ENCODE results near the gene PGAM5. TPM values are rescaled to one million over a fixed set of nuclear protein-coding genes. Genes with fewer than 3 reads are reported as not detected.

PGAM5 gene
- polyA plus RNA-seq, 1 of the 3 experiments (the other 2 are of a cell fraction), result 22.5 TPM

GRCh38 chr12:132702640-132703039, 8.0 kb upstream of the PGAM5 start:
- H3K9me2 ChIP-seq, result no peaks in the 10 kb centered on the region
- no peak overlapping the region for H3K27ac ChIP-seq (ENCODE audit: low read depth in 2 of 2, low read length in 1 of 2)
- POLR2A ChIA-PET, result no interaction called here
- no peaks in the 10 kb centered on the region for H3K9me3 ChIP-seq
- H3K4me3 ChIP-seq (ENCODE audit: low read depth in 2 of 2, low read length in 1 of 2), result no peak overlapping the region
- H3K79me2 ChIP-seq (ENCODE audit: insufficient read depth), result no peaks in the 10 kb centered on the region
- H3K4me2 ChIP-seq, result no peak overlapping the region
- H2AFZ ChIP-seq (ENCODE audit: low read depth), result no peak overlapping the region
- DNase-seq, result no peak
- H4K20me1 ChIP-seq (ENCODE audit: insufficient read depth), result no peaks in the 10 kb centered on the region; the same call in 1 of the 2 replicates
- no peaks in the 10 kb centered on the region for H3K27me3 ChIP-seq (ENCODE audit: insufficient read depth)
- 86% methylated on average over 3 of the region's 4 CpGs for WGBS (ENCODE audit: low lambda C conversion rate)
- no peak for TF ChIP-seq RXRA (IDR thresholded peaks at IDR 0.05; ENCODE audit: borderline replicate concordance, low read depth)
- no peak for TF ChIP-seq MEF2A (IDR thresholded peaks at IDR 0.05; ENCODE audit: borderline replicate concordance, low read depth)
- no peak for TF ChIP-seq FOXJ3 (CRISPR knock-in tag; IDR thresholded peaks at IDR 0.05)
- no peak for TF ChIP-seq EP300 (IDR thresholded peaks at IDR 0.05; ENCODE audit: borderline replicate concordance in 1 of 2, low read depth in 1 of 2, low read length in 1 of 2)
- TF ChIP-seq, protein P1, sequence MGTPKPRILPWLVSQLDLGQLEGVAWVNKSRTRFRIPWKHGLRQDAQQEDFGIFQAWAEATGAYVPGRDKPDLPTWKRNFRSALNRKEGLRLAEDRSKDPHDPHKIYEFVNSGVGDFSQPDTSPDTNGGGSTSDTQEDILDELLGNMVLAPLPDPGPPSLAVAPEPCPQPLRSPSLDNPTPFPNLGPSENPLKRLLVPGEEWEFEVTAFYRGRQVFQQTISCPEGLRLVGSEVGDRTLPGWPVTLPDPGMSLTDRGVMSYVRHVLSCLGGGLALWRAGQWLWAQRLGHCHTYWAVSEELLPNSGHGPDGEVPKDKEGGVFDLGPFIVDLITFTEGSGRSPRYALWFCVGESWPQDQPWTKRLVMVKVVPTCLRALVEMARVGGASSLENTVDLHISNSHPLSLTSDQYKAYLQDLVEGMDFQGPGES (IDR thresholded peaks at IDR 0.05; ENCODE audit: low read depth, low read length), result no peak
- TF ChIP-seq, protein P2, sequence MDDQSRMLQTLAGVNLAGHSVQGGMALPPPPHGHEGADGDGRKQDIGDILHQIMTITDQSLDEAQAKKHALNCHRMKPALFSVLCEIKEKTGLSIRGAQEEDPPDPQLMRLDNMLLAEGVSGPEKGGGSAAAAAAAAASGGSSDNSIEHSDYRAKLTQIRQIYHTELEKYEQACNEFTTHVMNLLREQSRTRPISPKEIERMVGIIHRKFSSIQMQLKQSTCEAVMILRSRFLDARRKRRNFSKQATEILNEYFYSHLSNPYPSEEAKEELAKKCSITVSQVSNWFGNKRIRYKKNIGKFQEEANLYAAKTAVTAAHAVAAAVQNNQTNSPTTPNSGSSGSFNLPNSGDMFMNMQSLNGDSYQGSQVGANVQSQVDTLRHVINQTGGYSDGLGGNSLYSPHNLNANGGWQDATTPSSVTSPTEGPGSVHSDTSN (IDR thresholded peaks at IDR 0.05), result no peak
- no peak for TF ChIP-seq FOSL2 (IDR thresholded peaks at IDR 0.05; ENCODE audit: borderline replicate concordance, low read depth)
- TF ChIP-seq RCOR1 (IDR thresholded peaks at IDR 0.05; ENCODE audit: low read length), result no peak
- no peak for TF ChIP-seq YY1 (IDR thresholded peaks at IDR 0.05; ENCODE audit: low read depth)
- no peak for TF ChIP-seq MXI1 (IDR thresholded peaks at IDR 0.05; ENCODE audit: low read depth, low read length)
- no peak for TF ChIP-seq CTCF (IDR thresholded peaks at IDR 0.05)
- TF ChIP-seq ELF1 (IDR thresholded peaks at IDR 0.05), result no peak
- no peaks in the 10 kb centered on the region for H3F3A ChIP-seq (replicated peaks; ENCODE audit: insufficient read depth)
- no peak overlapping the region for H3K9ac ChIP-seq
- CTCF ChIA-PET, result interaction anchor here (1.5 to 1.7 kb wide), 2 partner anchors 26 to 66 kb away, joined by 4 read pairs; no protein-coding TSS in a partner anchor
- H3K4me1 ChIP-seq (ENCODE audit: control insufficient read depth in 1 of 2, insufficient read depth in 2 of 2, low read depth in 1 of 2, low read length in 1 of 2), result no peaks in the 10 kb centered on the region
- H3K36me3 ChIP-seq (replicated peaks in 1 of 2; ENCODE audit: control insufficient read depth in 1 of 2, insufficient read depth in 2 of 2, low read length in 1 of 2), result peaks cover 3 to 10% of the 10 kb centered on the region in 2 experiments

GRCh38 chr12:132703641-132704040, 7.0 kb upstream of the PGAM5 start:
- ChIA-PET CTCF (interaction anchor here (1.5 kb wide), 1 partner anchor 27 kb away, joined by 4 read pairs; no protein-coding TSS in a partner anchor), POLR2A (no interaction called here)
- no peak overlapping the region for H3K4me3 ChIP-seq (ENCODE audit: low read depth in 2 of 2, low read length in 1 of 2)
- H3K4me1 ChIP-seq (ENCODE audit: control insufficient read depth in 1 of 2, insufficient read depth in 2 of 2, low read depth in 1 of 2, low read length in 1 of 2), result no peaks in the 10 kb centered on the region
- H3F3A ChIP-seq (replicated peaks; ENCODE audit: insufficient read depth), result peaks cover 4% of the 10 kb centered on the region
- peaks cover 3 to 10% of the 10 kb centered on the region in 2 experiments for H3K36me3 ChIP-seq (replicated peaks in 1 of 2; ENCODE audit: control insufficient read depth in 1 of 2, insufficient read depth in 2 of 2, low read length in 1 of 2)
- H3K27me3 ChIP-seq (ENCODE audit: insufficient read depth), result no peaks in the 10 kb centered on the region
- H2AFZ ChIP-seq (ENCODE audit: low read depth), result no peak overlapping the region
- no peaks in the 10 kb centered on the region for H3K9me2 ChIP-seq
- 96% methylated on average over 9 of the region's 9 CpGs for WGBS (ENCODE audit: low lambda C conversion rate)
- no peaks in the 10 kb centered on the region for H3K9me3 ChIP-seq
- H3K9ac ChIP-seq, result no peak overlapping the region
- H3K4me2 ChIP-seq, result no peak overlapping the region
- no peaks in the 10 kb centered on the region; the same call in 1 of the 2 replicates for H4K20me1 ChIP-seq (ENCODE audit: insufficient read depth)
- no peak for DNase-seq
- H3K27ac ChIP-seq (ENCODE audit: low read depth in 2 of 2, low read length in 1 of 2), result no peak overlapping the region
- H3K79me2 ChIP-seq (ENCODE audit: insufficient read depth), result 0 out of 2 replicates have a peak, but pooled peaks cover 5% of the 10 kb centered on the region
- no peak for TF ChIP-seq YY1 (IDR thresholded peaks at IDR 0.05; ENCODE audit: low read depth)
- TF ChIP-seq JUND (IDR thresholded peaks at IDR 0.05), result no peak
- TF ChIP-seq MEF2A (IDR thresholded peaks at IDR 0.05; ENCODE audit: borderline replicate concordance, low read depth), result no peak
- no peak for TF ChIP-seq TAF1 (IDR thresholded peaks at IDR 0.05; ENCODE audit: borderline replicate concordance, low read depth, low read length)
- TF ChIP-seq RFX5 (IDR thresholded peaks at IDR 0.05; ENCODE audit: low read length), result no peak
- no peak for TF ChIP-seq SMC3 (IDR thresholded peaks at IDR 0.05; ENCODE audit: low read depth, low read length)
- TF ChIP-seq, protein P3, sequence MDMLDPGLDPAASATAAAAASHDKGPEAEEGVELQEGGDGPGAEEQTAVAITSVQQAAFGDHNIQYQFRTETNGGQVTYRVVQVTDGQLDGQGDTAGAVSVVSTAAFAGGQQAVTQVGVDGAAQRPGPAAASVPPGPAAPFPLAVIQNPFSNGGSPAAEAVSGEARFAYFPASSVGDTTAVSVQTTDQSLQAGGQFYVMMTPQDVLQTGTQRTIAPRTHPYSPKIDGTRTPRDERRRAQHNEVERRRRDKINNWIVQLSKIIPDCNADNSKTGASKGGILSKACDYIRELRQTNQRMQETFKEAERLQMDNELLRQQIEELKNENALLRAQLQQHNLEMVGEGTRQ (IDR thresholded peaks at IDR 0.05; ENCODE audit: borderline replicate concordance, low read depth, low read length), result no peak
- no peak for TF ChIP-seq POLR2AphosphoS5 (IDR thresholded peaks at IDR 0.05; ENCODE audit: low read depth, low read length)
- no peak for TF ChIP-seq EP300 (IDR thresholded peaks at IDR 0.05; ENCODE audit: borderline replicate concordance in 1 of 2, low read depth in 1 of 2, low read length in 1 of 2)
- TF ChIP-seq, protein P4, sequence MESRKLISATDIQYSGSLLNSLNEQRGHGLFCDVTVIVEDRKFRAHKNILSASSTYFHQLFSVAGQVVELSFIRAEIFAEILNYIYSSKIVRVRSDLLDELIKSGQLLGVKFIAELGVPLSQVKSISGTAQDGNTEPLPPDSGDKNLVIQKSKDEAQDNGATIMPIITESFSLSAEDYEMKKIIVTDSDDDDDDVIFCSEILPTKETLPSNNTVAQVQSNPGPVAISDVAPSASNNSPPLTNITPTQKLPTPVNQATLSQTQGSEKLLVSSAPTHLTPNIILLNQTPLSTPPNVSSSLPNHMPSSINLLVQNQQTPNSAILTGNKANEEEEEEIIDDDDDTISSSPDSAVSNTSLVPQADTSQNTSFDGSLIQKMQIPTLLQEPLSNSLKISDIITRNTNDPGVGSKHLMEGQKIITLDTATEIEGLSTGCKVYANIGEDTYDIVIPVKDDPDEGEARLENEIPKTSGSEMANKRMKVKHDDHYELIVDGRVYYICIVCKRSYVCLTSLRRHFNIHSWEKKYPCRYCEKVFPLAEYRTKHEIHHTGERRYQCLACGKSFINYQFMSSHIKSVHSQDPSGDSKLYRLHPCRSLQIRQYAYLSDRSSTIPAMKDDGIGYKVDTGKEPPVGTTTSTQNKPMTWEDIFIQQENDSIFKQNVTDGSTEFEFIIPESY (IDR thresholded peaks at IDR 0.05; ENCODE audit: borderline replicate concordance, low read depth), result no peak
- no peak for TF ChIP-seq RCOR1 (IDR thresholded peaks at IDR 0.05; ENCODE audit: low read length)
- TF ChIP-seq FOXM1 (IDR thresholded peaks at IDR 0.05; ENCODE audit: low read depth), result no peak
- TF ChIP-seq GATA2 (CRISPR knock-in tag; IDR thresholded peaks at IDR 0.05), result no peak
- TF ChIP-seq CHD2 (IDR thresholded peaks at IDR 0.05; ENCODE audit: low read length, partially characterized antibody), result no peak
